Measurements from ENCODE around the gene LHX6. TPM values are rescaled to one million over a fixed set of nuclear protein-coding genes. Genes with fewer than 3 reads are reported as not detected.

The LHX6 gene
- total RNA-seq, 1 experiment from 2014 or later: not detected

DNA sequence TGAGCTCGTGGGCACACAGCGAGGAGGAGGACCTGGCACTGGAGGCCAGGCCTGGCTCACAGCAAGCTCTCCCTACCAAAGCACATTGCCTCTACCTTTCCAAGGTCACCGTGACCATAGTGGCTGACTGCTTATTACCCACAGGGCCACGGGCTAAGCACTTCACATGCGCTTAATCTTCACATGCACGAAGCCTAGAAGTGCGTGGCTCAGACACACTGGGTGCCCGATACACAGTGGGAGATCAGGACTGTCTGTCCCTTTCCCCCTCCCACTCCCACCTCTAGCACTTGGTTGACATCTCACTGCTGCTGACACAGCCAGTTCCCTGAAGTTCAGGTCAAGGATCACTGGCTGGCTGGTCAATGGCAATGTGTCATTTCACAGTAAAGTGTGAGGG, 23.6 kb downstream of the LHX6 start:
- no peak overlapping the region for H3K27ac ChIP-seq (ENCODE audit: low read length)

DNA sequence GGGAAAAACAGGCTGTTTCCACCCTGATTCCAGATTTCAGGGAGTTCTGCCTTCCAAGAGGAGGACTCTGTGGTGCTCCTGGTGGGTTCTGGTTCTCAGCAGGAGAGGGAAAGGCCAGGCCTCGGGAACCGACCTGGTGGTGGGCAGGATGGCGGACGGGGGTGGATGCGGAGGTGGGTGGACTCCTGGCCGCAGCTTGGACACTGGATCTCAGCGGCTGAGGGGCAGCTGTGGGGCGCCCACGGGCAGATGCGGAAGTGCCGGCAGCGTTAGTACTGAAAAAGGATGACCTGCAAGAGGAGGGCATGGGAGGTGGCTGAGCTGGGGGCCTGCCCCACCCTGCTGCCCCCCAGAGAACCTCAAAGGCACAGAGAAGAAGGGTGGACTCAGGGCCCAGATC, 24.3 kb downstream of the LHX6 start:
- DNase-seq: no peak
- Histone ChIP-seq H3K4me2 (ENCODE audit: low read depth, low read length, poor library complexity, severe bottlenecking) (no peak overlapping the region), H3K9me3 (ENCODE audit: low read length) (no peaks in the 10 kb centered on the region), H3K36me3 (ENCODE audit: insufficient read depth, low read length) (no peaks in the 10 kb centered on the region), H3K4me3 (ENCODE audit: low read length) (no peak overlapping the region), H2AFZ (ENCODE audit: low read length) (no peak overlapping the region), H3K9me2 (replicated peaks; ENCODE audit: insufficient read depth, low read length) (no peaks in the 10 kb centered on the region), H4K20me1 (ENCODE audit: insufficient read depth, low read depth, low read length) (no peaks in the 10 kb centered on the region), H3K27ac (ENCODE audit: low read length) (no peak overlapping the region), H3K79me2 (ENCODE audit: low read length) (no peaks in the 10 kb centered on the region), H3K9ac (ENCODE audit: low read length) (no peak overlapping the region), H3K27me3 (ENCODE audit: low read length) (no peaks in the 10 kb centered on the region), H3K4me1 (ENCODE audit: low read length) (no peaks in the 10 kb centered on the region)

More for the DNA sequence above, 23.6 kb downstream of the LHX6 start:
- no peaks in the 10 kb centered on the region for H4K20me1 ChIP-seq (ENCODE audit: insufficient read depth, low read depth, low read length)
- no peaks in the 10 kb centered on the region for H3K9me3 ChIP-seq (ENCODE audit: low read length)
- H3K4me3 ChIP-seq (ENCODE audit: low read length): no peak overlapping the region
- no peaks in the 10 kb centered on the region for H3K4me1 ChIP-seq (ENCODE audit: low read length)
- no peaks in the 10 kb centered on the region for H3K9me2 ChIP-seq (replicated peaks; ENCODE audit: insufficient read depth, low read length)
- no peak overlapping the region for H3K9ac ChIP-seq (ENCODE audit: low read length)
- H2AFZ ChIP-seq (ENCODE audit: low read length): no peak overlapping the region
- DNase-seq: no peak
- H3K79me2 ChIP-seq (ENCODE audit: low read length): no peaks in the 10 kb centered on the region
- H3K36me3 ChIP-seq (ENCODE audit: insufficient read depth, low read length): no peaks in the 10 kb centered on the region
- H3K4me2 ChIP-seq (ENCODE audit: low read depth, low read length, poor library complexity, severe bottlenecking): no peak overlapping the region
- H3K27me3 ChIP-seq (ENCODE audit: low read length): no peaks in the 10 kb centered on the region

GRCh38 chr9:122204055-122204454, 24.7 kb downstream of the LHX6 start:
- Histone ChIP-seq H3K27ac (ENCODE audit: low read length) (no peak overlapping the region), H3K4me3 (ENCODE audit: low read length) (no peak overlapping the region), H3K27me3 (ENCODE audit: low read length) (no peaks in the 10 kb centered on the region), H3K4me2 (ENCODE audit: low read depth, low read length, poor library complexity, severe bottlenecking) (no peak overlapping the region), H3K79me2 (ENCODE audit: low read length) (no peaks in the 10 kb centered on the region), H3K9me2 (replicated peaks; ENCODE audit: insufficient read depth, low read length) (no peaks in the 10 kb centered on the region), H2AFZ (ENCODE audit: low read length) (no peak overlapping the region), H4K20me1 (ENCODE audit: insufficient read depth, low read depth, low read length) (no peaks in the 10 kb centered on the region), H3K9me3 (ENCODE audit: low read length) (no peaks in the 10 kb centered on the region), H3K4me1 (ENCODE audit: low read length) (no peaks in the 10 kb centered on the region), H3K9ac (ENCODE audit: low read length) (no peak overlapping the region), H3K36me3 (ENCODE audit: insufficient read depth, low read length) (no peaks in the 10 kb centered on the region)
- DNase-seq: no peak

DNA sequence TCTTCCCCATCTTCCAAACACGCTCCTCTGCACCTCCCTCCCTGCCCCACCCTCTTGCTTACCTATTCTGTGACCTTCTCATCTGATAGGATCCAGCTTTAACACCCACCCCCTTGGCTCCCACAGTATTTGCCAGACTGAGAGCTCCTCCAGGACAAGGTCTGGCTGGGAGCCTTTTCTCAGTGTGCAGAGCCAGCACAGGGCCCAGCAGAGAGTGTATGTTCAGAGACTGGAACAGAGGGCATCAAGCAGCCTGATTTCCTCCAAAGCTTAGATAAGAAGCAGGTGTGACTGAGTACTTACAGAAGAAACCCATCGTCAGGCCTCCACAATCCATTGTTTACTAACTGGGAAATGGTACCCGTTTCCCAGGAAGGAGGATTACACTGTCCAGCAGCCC, 26.6 kb downstream of the LHX6 start:
- H3K27ac ChIP-seq (ENCODE audit: low read length): no peak overlapping the region
- no peaks in the 10 kb centered on the region for H3K9me2 ChIP-seq (replicated peaks; ENCODE audit: insufficient read depth, low read length)
- no peaks in the 10 kb centered on the region for H3K36me3 ChIP-seq (ENCODE audit: insufficient read depth, low read length)
- no peak overlapping the region for H3K9ac ChIP-seq (ENCODE audit: low read length)
- H3K79me2 ChIP-seq (ENCODE audit: low read length): no peaks in the 10 kb centered on the region
- no peak overlapping the region for H3K4me2 ChIP-seq (ENCODE audit: low read depth, low read length, poor library complexity, severe bottlenecking)
- H4K20me1 ChIP-seq (ENCODE audit: insufficient read depth, low read depth, low read length): no peaks in the 10 kb centered on the region
- DNase-seq: no peak
- H3K9me3 ChIP-seq (ENCODE audit: low read length): no peaks in the 10 kb centered on the region
- H3K27me3 ChIP-seq (ENCODE audit: low read length): no peaks in the 10 kb centered on the region
- no peaks in the 10 kb centered on the region for H3K4me1 ChIP-seq (ENCODE audit: low read length)
- no peak overlapping the region for H3K4me3 ChIP-seq (ENCODE audit: low read length)
- H2AFZ ChIP-seq (ENCODE audit: low read length): no peak overlapping the region

DNA sequence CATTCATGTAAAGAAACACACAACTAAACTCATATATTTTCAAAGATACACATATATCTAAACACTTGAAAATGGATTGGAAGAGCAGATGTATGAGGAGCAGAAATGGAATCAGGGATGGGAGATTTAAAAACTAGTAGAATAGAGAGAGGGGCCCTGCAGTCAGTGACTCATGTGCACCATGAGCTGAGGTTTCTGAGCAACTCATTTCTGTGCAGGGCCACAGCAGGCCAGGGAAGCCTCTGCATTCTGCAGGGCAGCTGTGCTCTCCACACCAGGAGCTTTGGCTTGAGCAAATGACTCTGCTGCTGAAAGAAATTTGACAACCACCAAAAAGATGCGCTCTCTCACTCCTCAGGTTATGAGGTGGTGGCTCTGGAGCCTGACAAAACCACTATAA, 27.1 kb downstream of the LHX6 start:
- Histone ChIP-seq H3K4me3 (ENCODE audit: low read length) (no peak overlapping the region), H3K27ac (ENCODE audit: low read length) (no peak overlapping the region), H3K9ac (ENCODE audit: low read length) (no peak overlapping the region), H3K9me2 (replicated peaks; ENCODE audit: insufficient read depth, low read length) (no peaks in the 10 kb centered on the region), H3K36me3 (ENCODE audit: insufficient read depth, low read length) (no peaks in the 10 kb centered on the region), H3K27me3 (ENCODE audit: low read length) (no peaks in the 10 kb centered on the region), H2AFZ (ENCODE audit: low read length) (no peak overlapping the region), H3K4me2 (ENCODE audit: low read depth, low read length, poor library complexity, severe bottlenecking) (no peak overlapping the region), H4K20me1 (ENCODE audit: insufficient read depth, low read depth, low read length) (no peaks in the 10 kb centered on the region), H3K9me3 (ENCODE audit: low read length) (no peaks in the 10 kb centered on the region), H3K4me1 (ENCODE audit: low read length) (no peaks in the 10 kb centered on the region), H3K79me2 (ENCODE audit: low read length) (no peaks in the 10 kb centered on the region)
- DNase-seq: no peak

- Histone ChIP-seq H4K20me1 (ENCODE audit: insufficient read depth, low read depth, low read length) (no peaks in the 10 kb centered on the region), H3K27me3 (ENCODE audit: low read length) (no peaks in the 10 kb centered on the region), H3K9me3 (ENCODE audit: low read length) (no peaks in the 10 kb centered on the region), H3K4me3 (ENCODE audit: low read length) (no peak overlapping the region), H3K36me3 (ENCODE audit: insufficient read depth, low read length) (no peaks in the 10 kb centered on the region), H3K4me2 (ENCODE audit: low read depth, low read length, poor library complexity, severe bottlenecking) (no peak overlapping the region), H3K27ac (ENCODE audit: low read length) (no peak overlapping the region), H3K9me2 (replicated peaks; ENCODE audit: insufficient read depth, low read length) (no peaks in the 10 kb centered on the region), H3K9ac (ENCODE audit: low read length) (no peak overlapping the region), H3K4me1 (ENCODE audit: low read length) (no peaks in the 10 kb centered on the region), H2AFZ (ENCODE audit: low read length) (no peak overlapping the region), H3K79me2 (ENCODE audit: low read length) (no peaks in the 10 kb centered on the region)
- no peak for DNase-seq
Measured at GRCh38 chr9:122200960-122201595, 27.7 kb downstream of the LHX6 start.

DNA sequence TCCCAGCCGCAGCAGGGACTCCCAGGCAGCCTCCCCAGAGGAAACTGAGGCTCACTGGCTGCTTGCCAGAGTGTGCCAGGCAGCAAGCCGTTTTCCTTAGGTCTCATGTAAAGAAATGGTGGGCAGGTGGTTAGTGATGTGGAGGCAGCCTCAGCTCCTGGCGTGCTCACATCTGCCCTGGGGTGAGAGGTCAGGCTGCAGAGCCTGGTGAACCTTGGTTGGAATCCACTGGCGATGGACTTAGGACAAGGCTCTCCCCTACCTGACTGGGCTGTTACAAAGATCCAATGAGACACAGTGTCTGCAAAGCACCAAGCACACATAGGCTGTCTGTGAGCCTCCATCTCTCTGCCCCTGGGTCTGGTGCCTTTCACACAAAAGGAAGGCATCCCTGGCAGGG, 30.9 kb downstream of the LHX6 start:
- Histone ChIP-seq H3K9ac (ENCODE audit: low read length) (no peak overlapping the region), H2AFZ (ENCODE audit: low read length) (no peak overlapping the region), H3K4me2 (ENCODE audit: low read depth, low read length, poor library complexity, severe bottlenecking) (no peak overlapping the region), H3K4me1 (ENCODE audit: low read length) (no peaks in the 10 kb centered on the region), H3K4me3 (ENCODE audit: low read length) (no peak overlapping the region), H3K9me2 (replicated peaks; ENCODE audit: insufficient read depth, low read length) (no peaks in the 10 kb centered on the region), H3K27me3 (ENCODE audit: low read length) (no peaks in the 10 kb centered on the region), H4K20me1 (ENCODE audit: insufficient read depth, low read depth, low read length) (no peaks in the 10 kb centered on the region), H3K79me2 (ENCODE audit: low read length) (no peaks in the 10 kb centered on the region), H3K27ac (ENCODE audit: low read length) (no peak overlapping the region), H3K9me3 (ENCODE audit: low read length) (no peaks in the 10 kb centered on the region), H3K36me3 (ENCODE audit: insufficient read depth, low read length) (no peaks in the 10 kb centered on the region)
- DNase-seq: no peak

- H3K27me3 ChIP-seq (ENCODE audit: low read length): no peaks in the 10 kb centered on the region
Measured at GRCh38 chr9:122197426-122197825, 31.3 kb downstream of the LHX6 start.

GRCh38 chr9:122195875-122196274, 32.9 kb downstream of the LHX6 start:
- DNase-seq: no peak
- Histone ChIP-seq H3K36me3 (ENCODE audit: insufficient read depth, low read length) (no peaks in the 10 kb centered on the region), H3K27me3 (ENCODE audit: low read length) (no peaks in the 10 kb centered on the region), H3K4me2 (ENCODE audit: low read depth, low read length, poor library complexity, severe bottlenecking) (no peak overlapping the region), H4K20me1 (ENCODE audit: insufficient read depth, low read depth, low read length) (no peaks in the 10 kb centered on the region), H3K4me1 (ENCODE audit: low read length) (no peaks in the 10 kb centered on the region), H3K9me3 (ENCODE audit: low read length) (no peaks in the 10 kb centered on the region), H3K79me2 (ENCODE audit: low read length) (no peaks in the 10 kb centered on the region), H3K4me3 (ENCODE audit: low read length) (no peak overlapping the region), H3K27ac (ENCODE audit: low read length) (no peak overlapping the region), H3K9me2 (replicated peaks; ENCODE audit: insufficient read depth, low read length) (no peaks in the 10 kb centered on the region), H2AFZ (ENCODE audit: low read length) (no peak overlapping the region), H3K9ac (ENCODE audit: low read length) (no peak overlapping the region)

More at GRCh38 chr9:122197426-122197825, 31.3 kb downstream of the LHX6 start:
- no peaks in the 10 kb centered on the region for H4K20me1 ChIP-seq (ENCODE audit: insufficient read depth, low read depth, low read length)
- no peak overlapping the region for H3K9ac ChIP-seq (ENCODE audit: low read length)
- no peaks in the 10 kb centered on the region for H3K36me3 ChIP-seq (ENCODE audit: insufficient read depth, low read length)
- no peak overlapping the region for H3K4me3 ChIP-seq (ENCODE audit: low read length)
- H3K9me2 ChIP-seq (replicated peaks; ENCODE audit: insufficient read depth, low read length): no peaks in the 10 kb centered on the region
- no peaks in the 10 kb centered on the region for H3K9me3 ChIP-seq (ENCODE audit: low read length)
- no peak overlapping the region for H3K4me2 ChIP-seq (ENCODE audit: low read depth, low read length, poor library complexity, severe bottlenecking)
- H3K27ac ChIP-seq (ENCODE audit: low read length): no peak overlapping the region
- no peak for DNase-seq
- H3K4me1 ChIP-seq (ENCODE audit: low read length): no peaks in the 10 kb centered on the region
- no peaks in the 10 kb centered on the region for H3K79me2 ChIP-seq (ENCODE audit: low read length)
- no peak overlapping the region for H2AFZ ChIP-seq (ENCODE audit: low read length)

All from Karpas-422 (cell line).